Activated CD8-positive, alpha-beta T cell treated with anti-CD3 and anti-CD28 coated beads, Interleukin-2, amount 10 ng/mL, durations not matched to agents 7 days and 5 days (primary cell): ENCODE results near the gene USP44. TPM values are rescaled to one million over a fixed set of nuclear protein-coding genes. Genes with fewer than 3 reads are reported as not detected.

ENCODE experiments used
- ATAC-seq: fragments of 150-1000 bp; cut with Tn5 transposase; one replicate; pipeline ENCODE4 v1.10.0; 2021; ENCODE audit warnings: moderate library complexity
- CTCF ChIA-PET: fragments of 350-600 bp; sonication (Branson Sonifier 250); formaldehyde crosslinking; loops from one replicate; lab custom pipeline; 2021; ENCODE audit warnings: antibody characterized with exemption; lab: Charles Lee
- POLR2A ChIA-PET: fragments of 350-600 bp; sonication (Branson Sonifier 250); formaldehyde crosslinking; loops from one replicate; lab custom pipeline; 2021; ENCODE audit warnings: antibody characterized with exemption; lab: Charles Lee
- DNase-seq: peaks from one replicate; pipeline ENCODE4 v3.0.0-alpha.2; 2020
- H3K27ac Mint-ChIP-seq: one replicate; pipeline ENCODE4 v1.8.0; 2021; ENCODE audit warnings: mild to moderate bottlenecking, mixed read lengths
- H3K27me3 Mint-ChIP-seq: one replicate; pipeline ENCODE4 v1.8.0; 2021; ENCODE audit warnings: low read depth, mixed read lengths
- H3K36me3 Mint-ChIP-seq: one replicate; pipeline ENCODE4 v1.8.0; 2021; ENCODE audit warnings: low read depth, mixed read lengths
- H3K4me1 Mint-ChIP-seq: one replicate; pipeline ENCODE4 v1.8.0; 2021; ENCODE audit warnings: low read depth, mixed read lengths
- H3K4me3 Mint-ChIP-seq: one replicate; pipeline ENCODE4 v1.8.0; 2021; ENCODE audit warnings: mild to moderate bottlenecking, mixed read lengths
- H3K9me3 Mint-ChIP-seq: one replicate; pipeline ENCODE4 v1.8.0; 2022; ENCODE audit warnings: mixed read lengths; ENCODE audit not compliant: insufficient read depth
- total RNA-seq, 2 experiments: library from RNA; stranded (reverse); gene quantifications; one replicate each; pipeline ENCODE4 v1.2.3, GENCODE V29; 2021

The USP44 gene
- total RNA-seq, 2 experiments from 2014 or later, result 17.1 to 18.9 TPM

- ChIA-PET CTCF (interaction anchor here (0.6 to 1.7 kb wide), 4 partner anchors 8 to 16 kb away, joined by 3 to 16 read pairs (median 3); no protein-coding TSS in a partner anchor), POLR2A (interaction anchor here (1.1 to 1.5 kb wide), 4 partner anchors 8 to 74 kb away, joined by 3 to 4 read pairs (median 4); partner anchors contain the start of gene METAP2)
- ATAC-seq, result no peak
Measured at GRCh38 chr12:95547522-95548055, 3.7 kb downstream of the USP44 start.

DNA sequence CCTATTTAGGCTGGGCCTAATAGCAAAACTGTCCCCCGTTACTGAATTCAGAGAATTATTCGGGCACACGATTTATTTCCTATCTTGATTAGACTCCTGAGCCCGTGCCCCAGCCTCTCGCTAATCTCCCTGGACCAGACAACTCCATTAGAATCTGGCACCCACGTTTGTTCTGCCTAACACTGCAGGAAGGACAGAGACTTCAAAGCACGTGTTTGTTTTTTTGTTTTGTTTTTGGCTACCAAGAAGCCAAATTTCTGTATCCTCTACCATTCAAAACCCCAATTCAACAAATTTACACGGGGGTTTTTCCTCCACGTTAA, 4.8 kb downstream of the USP44 start:
- Mint-ChIP-seq H3K27ac (no peak overlapping the region), H3K27me3 (peaks cover 7% of the 10 kb centered on the region), H3K4me1 (peaks cover 38% of the 10 kb centered on the region), H3K4me3 (no peak overlapping the region), H3K9me3 (no peaks in the 10 kb centered on the region), H3K36me3 (peaks cover 12% of the 10 kb centered on the region)
- ATAC-seq (no peak), DNase-seq (no peak)
- ChIA-PET POLR2A (no interaction called here), CTCF (interaction anchor here (1.7 kb wide), 1 partner anchor 12 kb away, joined by 16 read pairs; no protein-coding TSS in a partner anchor)

More at GRCh38 chr12:95547522-95548055, 3.7 kb downstream of the USP44 start:
- Mint-ChIP-seq H3K27ac (peak overlapping the region; percentile 87), H3K4me1 (peaks cover 43% of the 10 kb centered on the region), H3K36me3 (peaks cover 15% of the 10 kb centered on the region), H3K9me3 (no peaks in the 10 kb centered on the region), H3K4me3 (peak overlapping the region; percentile 85), H3K27me3 (peaks cover 7% of the 10 kb centered on the region)
- no peak for DNase-seq

- peaks cover 12% of the 10 kb centered on the region for H3K36me3 Mint-ChIP-seq
- no peak overlapping the region for H3K27ac Mint-ChIP-seq
- ATAC-seq (no peak), DNase-seq (no peak)
- H3K4me3 Mint-ChIP-seq, result no peak overlapping the region
- peaks cover 7% of the 10 kb centered on the region for H3K27me3 Mint-ChIP-seq
- H3K4me1 Mint-ChIP-seq, result peaks cover 34% of the 10 kb centered on the region
- H3K9me3 Mint-ChIP-seq, result no peaks in the 10 kb centered on the region
- ChIA-PET CTCF (interaction anchor here (0.7 kb wide), 1 partner anchor 11 kb away, joined by 3 read pairs; no protein-coding TSS in a partner anchor), POLR2A (no interaction called here)
Measured at GRCh38 chr12:95545731-95546490, 5.4 kb downstream of the USP44 start.

GRCh38 chr12:95545303-95545702, 6.0 kb downstream of the USP44 start:
- H3K27ac Mint-ChIP-seq, result no peak overlapping the region

DNA sequence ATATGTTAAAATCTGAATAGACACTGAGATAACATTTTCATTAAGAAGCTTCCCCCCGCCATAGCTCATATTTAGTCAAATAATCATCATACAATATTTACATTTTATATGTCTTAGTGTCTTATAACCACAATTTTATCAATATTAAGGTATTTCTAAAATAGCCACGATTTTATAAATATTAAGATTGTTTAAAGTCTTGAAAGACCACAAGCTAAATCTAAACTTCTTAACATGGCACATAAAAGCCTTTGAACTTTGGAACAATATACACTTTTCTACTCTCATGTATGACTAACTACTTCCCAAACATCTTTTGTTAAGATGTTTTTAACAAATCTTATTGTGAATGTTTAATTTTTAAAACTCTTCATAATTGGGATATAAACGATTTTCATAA, 6.5 kb downstream of the USP44 start:
- ChIA-PET POLR2A (no interaction called here), CTCF (interaction anchor here (1.1 kb wide), 1 partner anchor 11 kb away, joined by 4 read pairs; no protein-coding TSS in a partner anchor)
- Mint-ChIP-seq H3K27me3 (peaks cover 7% of the 10 kb centered on the region), H3K4me1 (peaks cover 29% of the 10 kb centered on the region), H3K9me3 (no peaks in the 10 kb centered on the region), H3K36me3 (peaks cover 9% of the 10 kb centered on the region), H3K4me3 (no peak overlapping the region), H3K27ac (no peak overlapping the region)
- DNase-seq (no peak), ATAC-seq (no peak)

More at GRCh38 chr12:95545303-95545702, 6.0 kb downstream of the USP44 start:
- DNase-seq (no peak), ATAC-seq (no peak)
- H3K9me3 Mint-ChIP-seq, result no peaks in the 10 kb centered on the region
- peaks cover 9% of the 10 kb centered on the region for H3K36me3 Mint-ChIP-seq
- ChIA-PET POLR2A (no interaction called here), CTCF (interaction anchor here (0.7 to 1.1 kb wide), 2 partner anchors 11 kb away, joined by 3 to 4 read pairs; no protein-coding TSS in a partner anchor)
- H3K4me3 Mint-ChIP-seq, result no peak overlapping the region
- H3K4me1 Mint-ChIP-seq, result peaks cover 29% of the 10 kb centered on the region
- peaks cover 7% of the 10 kb centered on the region for H3K27me3 Mint-ChIP-seq

DNA sequence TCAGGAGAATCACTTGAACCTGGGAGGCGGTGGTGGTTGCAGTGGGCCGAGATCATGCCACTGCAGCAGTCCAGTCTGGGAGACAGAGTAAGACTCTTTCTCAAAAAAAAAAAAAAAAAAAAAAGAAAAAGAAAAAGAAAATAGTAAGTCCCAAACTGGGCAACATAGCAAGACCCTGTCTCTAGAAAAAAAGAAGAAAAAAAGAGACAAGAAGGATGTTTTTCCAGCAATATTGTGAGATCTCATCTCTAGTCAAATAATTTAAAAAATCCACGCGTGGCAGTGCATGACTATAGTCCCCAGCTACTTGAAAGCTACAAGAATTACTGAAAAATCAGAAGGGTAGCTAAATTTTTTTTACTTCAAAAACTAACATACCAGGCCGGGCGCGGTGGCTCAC, 8.0 kb downstream of the USP44 start:
- no peaks in the 10 kb centered on the region for H3K36me3 Mint-ChIP-seq
- POLR2A ChIA-PET, result no interaction called here
- no peaks in the 10 kb centered on the region for H3K9me3 Mint-ChIP-seq
- ATAC-seq (no peak), DNase-seq (no peak)
- H3K27ac Mint-ChIP-seq, result no peak overlapping the region
- H3K4me3 Mint-ChIP-seq, result no peak overlapping the region
- peaks cover 7% of the 10 kb centered on the region for H3K27me3 Mint-ChIP-seq
- peaks cover 20% of the 10 kb centered on the region for H3K4me1 Mint-ChIP-seq
- CTCF ChIA-PET, result interaction anchor here (0.8 kb wide), 1 partner anchor 8 kb away, joined by 4 read pairs; no protein-coding TSS in a partner anchor

DNA sequence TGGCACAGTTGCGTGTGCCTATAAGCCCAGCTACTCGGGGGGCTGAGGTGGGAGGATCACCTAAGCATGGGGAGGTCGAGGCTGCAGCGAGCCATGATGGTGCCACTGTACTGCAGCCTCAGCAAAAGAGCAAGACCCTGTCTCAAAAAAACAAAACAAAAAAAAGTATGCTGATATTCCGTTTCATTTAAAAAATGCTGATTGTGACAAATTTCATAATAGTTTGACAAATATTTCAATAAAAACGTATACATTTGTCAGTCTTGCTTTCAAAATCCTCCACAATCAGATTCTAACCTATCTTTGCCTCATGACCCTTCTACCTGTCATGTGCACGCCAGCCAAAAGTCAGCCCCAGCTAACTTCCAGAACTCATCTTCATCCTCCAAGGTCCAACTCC, 9.8 kb downstream of the USP44 start:
- no peaks in the 10 kb centered on the region for H3K36me3 Mint-ChIP-seq
- ChIA-PET CTCF (no interaction called here), POLR2A (no interaction called here)
- no peak overlapping the region for H3K4me3 Mint-ChIP-seq
- ATAC-seq (no peak), DNase-seq (no peak)
- H3K9me3 Mint-ChIP-seq, result no peaks in the 10 kb centered on the region
- H3K27me3 Mint-ChIP-seq, result peaks cover 1% of the 10 kb centered on the region
- peaks cover 5% of the 10 kb centered on the region for H3K4me1 Mint-ChIP-seq
- no peak overlapping the region for H3K27ac Mint-ChIP-seq

DNA sequence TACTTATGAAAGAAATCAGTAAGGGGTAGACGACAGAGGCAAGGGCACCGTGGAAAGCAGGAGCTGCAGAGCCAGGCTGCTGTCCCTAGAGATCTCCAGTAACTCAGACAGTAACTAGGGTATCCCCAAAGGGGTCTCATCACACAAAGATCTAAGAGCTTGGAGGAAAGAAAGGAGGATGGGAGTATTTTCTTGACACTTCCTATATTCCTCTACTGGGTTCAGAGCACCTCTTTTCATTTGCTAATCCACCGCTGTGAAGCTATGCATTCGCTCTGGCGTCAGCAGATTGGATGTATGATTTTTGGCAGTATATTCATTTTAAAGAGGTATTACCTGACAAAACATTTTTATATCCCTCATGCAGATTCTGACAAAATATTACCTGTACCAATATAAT, 12.6 kb downstream of the USP44 start:
- Mint-ChIP-seq H3K36me3 (peaks cover 4% of the 10 kb centered on the region), H3K9me3 (no peaks in the 10 kb centered on the region), H3K27ac (no peak overlapping the region), H3K27me3 (no peaks in the 10 kb centered on the region), H3K4me3 (no peak overlapping the region), H3K4me1 (peaks cover 2% of the 10 kb centered on the region)
- CTCF ChIA-PET, result interaction anchor here (1.0 to 1.8 kb wide), 5 partner anchors 9 to 465 kb away, joined by 3 to 5 read pairs (median 5); partner anchors contain the start of genes FGD6, NR2C1 and VEZT
- no peak for DNase-seq
- no peak for ATAC-seq
- POLR2A ChIA-PET, result interaction anchor here (0.6 kb wide), 1 partner anchor 1733 kb away, joined by 3 read pairs; no protein-coding TSS in a partner anchor

- H3K36me3 Mint-ChIP-seq, result peaks cover 8% of the 10 kb centered on the region
- ATAC-seq, result no peak
- ChIA-PET POLR2A (no interaction called here), CTCF (interaction anchor here (1.0 to 1.8 kb wide), 3 partner anchors 9 to 464 kb away, joined by 5 read pairs; partner anchors contain the start of gene NR2C1)
- H3K4me1 Mint-ChIP-seq, result peaks cover 2% of the 10 kb centered on the region
- H3K4me3 Mint-ChIP-seq, result no peak overlapping the region
- H3K27me3 Mint-ChIP-seq, result no peaks in the 10 kb centered on the region
- no peaks in the 10 kb centered on the region for H3K9me3 Mint-ChIP-seq
- H3K27ac Mint-ChIP-seq, result no peak overlapping the region
- no peak for DNase-seq
Measured at GRCh38 chr12:95538006-95538405, 13.3 kb downstream of the USP44 start.

- Mint-ChIP-seq H3K36me3 (peaks cover 14% of the 10 kb centered on the region), H3K4me3 (no peak overlapping the region), H3K9me3 (no peaks in the 10 kb centered on the region), H3K4me1 (peaks cover 2% of the 10 kb centered on the region), H3K27ac (no peak overlapping the region), H3K27me3 (no peaks in the 10 kb centered on the region)
- no peak for DNase-seq
- POLR2A ChIA-PET, result interaction anchor here (1.0 kb wide), 1 partner anchor 14 kb away, joined by 4 read pairs; no protein-coding TSS in a partner anchor
- CTCF ChIA-PET, result interaction anchor here (0.6 to 2.6 kb wide), 31 partner anchors 9 to 982 kb away, joined by 3 to 35 read pairs (median 4); partner anchors contain the start of genes FGD6, METAP2, NDUFA12 and USP44
- ATAC-seq, result no peak
Measured at GRCh38 chr12:95533985-95534384, 17.3 kb downstream of the USP44 start.

- Mint-ChIP-seq H3K36me3 (peaks cover 14% of the 10 kb centered on the region), H3K9me3 (no peaks in the 10 kb centered on the region), H3K4me1 (peaks cover 2% of the 10 kb centered on the region), H3K27me3 (no peaks in the 10 kb centered on the region), H3K27ac (no peak overlapping the region), H3K4me3 (no peak overlapping the region)
- DNase-seq (no peak), ATAC-seq (no peak)
- CTCF ChIA-PET, result interaction anchor here (1.2 kb wide), 1 partner anchor 9 kb away, joined by 3 read pairs; no protein-coding TSS in a partner anchor
- POLR2A ChIA-PET, result no interaction called here
Measured at GRCh38 chr12:95532851-95533250, 18.4 kb downstream of the USP44 start.
